OCI-LY1 (cell line): ENCODE measurements around the gene ATP12A.

Experiments used
- EZH2 ChIP-seq: fragments of 200-600 bp; sonication (generic), shearing (Covaris generic); IDR thresholded peaks from 2 replicates; pipeline ENCODE4 v1.8.0; 2017; ENCODE audit warnings: borderline replicate concordance, mixed run types, mild to moderate bottlenecking, antibody characterized with exemption, low read length, moderate library complexity, mixed read lengths
- TF ChIP-seq, protein P1 (sequence below): fragments of 200-600 bp; sonication (generic), shearing (Covaris generic); IDR thresholded peaks from 2 replicates; pipeline ENCODE4 v1.5.1; 2017; ENCODE audit warnings: mild to moderate bottlenecking, antibody characterized with exemption, low read length, moderate library complexity, mixed read lengths

DNA sequence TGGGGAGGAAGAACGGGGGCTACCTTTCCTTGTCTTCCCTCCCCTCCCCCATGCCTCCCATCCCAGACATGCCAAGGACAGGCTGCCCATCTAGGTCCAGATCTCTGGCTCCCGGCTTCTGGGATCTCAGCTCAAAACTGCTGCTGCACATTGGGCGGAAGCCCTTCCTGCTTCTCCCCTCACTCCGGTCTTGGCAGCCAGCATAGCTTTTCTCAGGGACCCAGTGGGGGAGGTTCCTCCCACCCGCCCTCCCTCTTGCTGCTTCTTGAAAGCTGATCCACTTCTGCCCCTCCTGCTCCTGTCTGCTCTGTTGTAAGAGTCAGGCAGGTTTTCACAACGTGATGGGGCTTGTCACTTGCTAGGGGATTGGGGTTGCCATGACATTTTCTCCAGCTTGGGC lies 62.1 kb downstream of the ATP12A start:
- TF ChIP-seq, protein P1, sequence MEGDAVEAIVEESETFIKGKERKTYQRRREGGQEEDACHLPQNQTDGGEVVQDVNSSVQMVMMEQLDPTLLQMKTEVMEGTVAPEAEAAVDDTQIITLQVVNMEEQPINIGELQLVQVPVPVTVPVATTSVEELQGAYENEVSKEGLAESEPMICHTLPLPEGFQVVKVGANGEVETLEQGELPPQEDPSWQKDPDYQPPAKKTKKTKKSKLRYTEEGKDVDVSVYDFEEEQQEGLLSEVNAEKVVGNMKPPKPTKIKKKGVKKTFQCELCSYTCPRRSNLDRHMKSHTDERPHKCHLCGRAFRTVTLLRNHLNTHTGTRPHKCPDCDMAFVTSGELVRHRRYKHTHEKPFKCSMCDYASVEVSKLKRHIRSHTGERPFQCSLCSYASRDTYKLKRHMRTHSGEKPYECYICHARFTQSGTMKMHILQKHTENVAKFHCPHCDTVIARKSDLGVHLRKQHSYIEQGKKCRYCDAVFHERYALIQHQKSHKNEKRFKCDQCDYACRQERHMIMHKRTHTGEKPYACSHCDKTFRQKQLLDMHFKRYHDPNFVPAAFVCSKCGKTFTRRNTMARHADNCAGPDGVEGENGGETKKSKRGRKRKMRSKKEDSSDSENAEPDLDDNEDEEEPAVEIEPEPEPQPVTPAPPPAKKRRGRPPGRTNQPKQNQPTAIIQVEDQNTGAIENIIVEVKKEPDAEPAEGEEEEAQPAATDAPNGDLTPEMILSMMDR, result no peak
- no peak for TF ChIP-seq EZH2
